Hippocampal formation (tissue), 2 donors: ENCODE measurements around the gene KDM4B.
A peak's percentile ranks its signal among the peaks of the same experiment; 100 is the strongest.

ENCODE experiments used
- DNase-seq, 2 donors: peaks; one replicate each; lab custom pipeline; 2025; lab: John Stamatoyannopoulos, UW

KDM4B gene

GRCh38 chr19:5134691-5135090 lies 165.8 kb downstream of the KDM4B start:
- DNase-seq = no peak

GRCh38 chr19:5136073-5136855 lies 167.4 kb downstream of the KDM4B start:
- DNase-seq = no peak

DNA sequence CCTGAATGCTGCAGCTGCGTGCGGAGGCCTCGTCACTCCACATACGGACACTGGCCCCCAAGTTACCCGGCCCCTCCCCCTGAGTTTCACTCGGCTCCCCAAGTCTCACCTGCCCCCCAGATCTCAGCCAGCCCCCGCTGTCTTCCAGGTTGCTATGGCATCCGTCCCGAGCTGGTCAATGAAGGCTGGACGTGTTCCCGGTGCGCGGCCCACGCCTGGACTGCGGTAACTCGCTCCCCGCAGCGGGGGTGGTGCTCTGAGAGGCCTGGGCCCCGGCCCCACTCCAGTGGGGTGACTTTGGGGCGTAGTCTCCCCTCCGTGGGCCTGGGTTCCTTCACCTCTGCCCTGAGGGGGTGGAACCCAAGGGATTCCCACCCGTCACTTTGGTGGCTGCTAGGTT lies 168.2 kb downstream of the KDM4B start:
- no peak for DNase-seq

DNA sequence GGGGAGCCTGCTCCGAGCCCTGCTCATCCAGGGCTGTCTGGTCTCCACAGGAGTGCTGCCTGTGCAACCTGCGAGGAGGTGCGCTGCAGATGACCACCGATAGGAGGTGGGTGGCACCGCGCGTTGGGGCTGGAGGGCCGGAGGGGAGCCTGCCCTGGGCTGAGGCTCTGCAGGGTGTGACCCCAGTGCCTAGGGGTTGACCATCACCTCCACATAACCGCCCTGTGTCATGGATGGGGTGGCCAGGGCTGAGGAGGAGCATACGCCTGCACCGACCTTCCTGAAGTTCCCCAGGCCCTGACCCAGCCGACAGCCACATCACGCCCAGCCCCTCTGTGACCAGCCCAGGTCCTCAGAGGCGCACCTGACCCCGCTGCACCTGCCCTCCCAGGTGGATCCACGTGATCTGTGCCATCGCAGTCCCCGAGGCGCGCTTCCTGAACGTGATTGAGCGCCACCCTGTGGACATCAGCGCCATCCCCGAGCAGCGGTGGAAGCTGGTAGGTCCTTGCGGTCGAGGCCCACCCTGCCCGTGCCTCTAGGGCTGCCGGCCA lies 168.7 kb downstream of the KDM4B start:
- no peak for DNase-seq

DNA sequence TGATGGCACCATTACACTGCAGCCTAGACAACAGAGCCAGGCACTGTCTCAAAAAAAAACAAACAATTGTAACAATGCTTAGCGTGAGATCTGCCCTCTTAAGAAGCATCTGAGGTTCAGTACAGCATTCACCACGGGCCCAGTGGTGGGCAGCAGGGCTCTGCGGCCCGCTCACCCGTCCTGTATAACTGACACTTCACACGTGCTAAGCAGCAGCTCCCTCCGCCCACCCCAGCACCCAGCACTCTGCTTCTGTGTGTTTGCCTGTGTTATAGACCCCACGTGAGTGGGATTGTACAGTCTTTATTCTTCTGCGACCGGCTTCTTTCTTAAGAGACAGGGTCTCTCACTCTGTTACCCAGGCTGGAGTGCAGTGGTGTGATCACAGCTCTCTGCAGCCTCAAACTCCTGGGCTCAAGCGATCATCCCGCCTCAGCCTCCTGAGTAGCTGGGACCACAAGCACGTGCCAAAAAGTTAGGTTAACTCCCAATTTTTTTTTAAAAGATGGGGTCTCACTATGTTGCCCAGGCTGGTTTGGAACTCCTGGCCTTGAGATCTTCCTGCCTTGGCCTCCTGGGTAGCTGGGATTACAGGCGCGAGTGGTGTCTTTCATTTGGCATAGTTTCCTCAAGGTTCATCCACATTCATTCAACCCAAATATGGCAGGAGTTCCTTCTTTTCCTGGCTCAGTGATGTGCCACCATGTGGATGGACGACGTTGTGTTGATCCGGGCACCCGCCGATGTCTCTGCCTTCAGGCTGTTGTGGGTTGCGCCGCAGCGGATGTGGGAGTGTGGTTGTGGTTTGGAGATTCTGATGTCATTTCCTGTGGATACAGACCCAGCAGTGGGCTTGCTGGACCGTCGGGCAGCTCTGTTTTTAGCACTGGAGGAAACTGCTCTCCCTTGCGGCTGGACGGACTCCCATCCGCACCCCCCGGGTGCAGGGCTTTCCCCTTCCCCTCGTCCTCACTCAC lies 170.0 kb downstream of the KDM4B start:
- peak in 1 of 2 donors; percentile 34 for DNase-seq

- DNase-seq = no peak
Observed at GRCh38 chr19:5139583-5140325, 170.8 kb downstream of the KDM4B start.

DNA sequence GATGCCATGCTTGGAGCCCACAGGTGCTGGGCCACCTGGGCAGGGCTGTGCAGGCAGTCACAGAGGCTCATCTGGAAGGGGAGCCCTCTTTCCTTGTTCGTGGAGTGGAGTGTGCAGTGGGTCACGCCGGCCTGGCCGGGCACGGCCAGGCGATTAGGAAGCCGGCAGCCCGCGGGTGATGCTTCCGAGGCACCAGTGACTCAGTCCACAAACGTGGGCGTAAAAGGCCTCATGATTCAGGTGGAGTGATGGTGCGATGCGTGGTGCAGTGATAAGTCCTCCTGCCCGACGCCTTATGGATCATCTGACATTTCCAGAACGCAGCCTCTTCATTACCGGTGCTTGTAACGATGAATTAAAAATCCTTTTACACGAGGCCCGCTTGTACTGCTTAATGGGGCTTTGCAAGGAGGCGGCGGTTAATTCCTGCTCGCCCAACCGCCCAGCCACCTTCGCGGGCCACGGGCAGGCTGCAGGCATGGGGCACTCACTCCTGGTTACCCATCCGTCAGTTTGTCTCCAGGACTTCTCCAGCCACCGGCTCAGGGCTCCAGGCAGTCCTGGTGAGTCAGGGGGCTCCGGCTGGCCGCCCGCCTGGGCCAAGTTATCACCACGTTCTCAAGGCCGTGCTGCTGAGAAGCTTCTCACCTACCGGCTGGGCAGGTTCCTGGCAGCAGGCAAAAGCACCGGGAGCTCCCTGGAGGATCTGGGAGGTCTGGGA lies 172.4 kb downstream of the KDM4B start:
- DNase-seq = no peak

GRCh38 chr19:5141850-5142724 lies 173.2 kb downstream of the KDM4B start:
- no peak for DNase-seq

DNA sequence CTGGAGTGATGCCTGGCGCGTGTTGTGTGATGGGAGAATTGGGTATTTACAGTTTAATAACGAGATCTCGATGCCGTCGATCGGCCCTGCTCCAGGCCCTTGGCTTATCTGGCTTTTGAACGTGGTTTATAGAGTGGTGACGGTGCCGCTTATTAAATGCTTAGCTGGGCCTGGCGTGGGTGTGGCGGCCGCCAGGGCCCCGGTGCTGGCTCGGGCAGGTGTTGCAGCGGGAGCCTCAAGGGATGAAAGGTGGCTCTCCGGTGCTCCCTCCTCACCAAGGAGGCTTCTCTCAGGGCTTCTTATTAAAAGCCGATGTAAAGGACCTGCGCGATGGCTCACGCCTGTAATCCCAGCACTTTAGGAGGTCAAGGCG lies 173.8 kb downstream of the KDM4B start:
- DNase-seq = no peak

GRCh38 chr19:5143471-5144411 lies 174.8 kb downstream of the KDM4B start:
- DNase-seq = no peak

DNA sequence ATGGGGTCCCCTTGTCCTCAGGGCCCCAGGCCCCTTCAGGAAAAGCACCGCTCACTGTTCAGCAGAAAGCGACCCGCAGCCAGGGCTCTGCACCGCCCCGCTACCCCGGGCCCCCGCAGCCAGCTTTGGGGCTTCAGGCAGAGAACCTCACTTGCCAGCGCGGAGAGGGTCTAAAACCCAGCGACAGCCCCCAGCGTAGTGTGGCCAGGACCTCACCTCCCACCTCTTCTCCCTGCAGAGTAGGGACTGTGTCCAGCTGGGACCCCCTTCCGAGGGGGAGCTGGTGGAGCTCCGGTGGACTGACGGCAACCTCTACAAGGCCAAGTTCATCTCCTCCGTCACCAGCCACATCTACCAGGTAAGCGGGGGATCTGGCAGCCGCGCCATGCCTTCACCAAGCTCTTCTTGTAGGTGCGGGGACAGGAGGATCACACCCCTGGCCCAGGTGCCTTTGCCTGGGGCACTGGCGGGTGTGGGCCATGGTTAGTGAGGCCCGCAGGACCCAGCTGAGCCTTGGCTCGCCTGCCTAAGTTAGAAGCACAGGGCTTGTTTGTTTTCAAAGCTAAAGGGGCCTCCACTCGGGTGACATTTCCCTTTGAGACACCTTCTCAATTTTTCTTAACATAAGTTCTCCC lies 175.7 kb downstream of the KDM4B start:
- no peak for DNase-seq

DNA sequence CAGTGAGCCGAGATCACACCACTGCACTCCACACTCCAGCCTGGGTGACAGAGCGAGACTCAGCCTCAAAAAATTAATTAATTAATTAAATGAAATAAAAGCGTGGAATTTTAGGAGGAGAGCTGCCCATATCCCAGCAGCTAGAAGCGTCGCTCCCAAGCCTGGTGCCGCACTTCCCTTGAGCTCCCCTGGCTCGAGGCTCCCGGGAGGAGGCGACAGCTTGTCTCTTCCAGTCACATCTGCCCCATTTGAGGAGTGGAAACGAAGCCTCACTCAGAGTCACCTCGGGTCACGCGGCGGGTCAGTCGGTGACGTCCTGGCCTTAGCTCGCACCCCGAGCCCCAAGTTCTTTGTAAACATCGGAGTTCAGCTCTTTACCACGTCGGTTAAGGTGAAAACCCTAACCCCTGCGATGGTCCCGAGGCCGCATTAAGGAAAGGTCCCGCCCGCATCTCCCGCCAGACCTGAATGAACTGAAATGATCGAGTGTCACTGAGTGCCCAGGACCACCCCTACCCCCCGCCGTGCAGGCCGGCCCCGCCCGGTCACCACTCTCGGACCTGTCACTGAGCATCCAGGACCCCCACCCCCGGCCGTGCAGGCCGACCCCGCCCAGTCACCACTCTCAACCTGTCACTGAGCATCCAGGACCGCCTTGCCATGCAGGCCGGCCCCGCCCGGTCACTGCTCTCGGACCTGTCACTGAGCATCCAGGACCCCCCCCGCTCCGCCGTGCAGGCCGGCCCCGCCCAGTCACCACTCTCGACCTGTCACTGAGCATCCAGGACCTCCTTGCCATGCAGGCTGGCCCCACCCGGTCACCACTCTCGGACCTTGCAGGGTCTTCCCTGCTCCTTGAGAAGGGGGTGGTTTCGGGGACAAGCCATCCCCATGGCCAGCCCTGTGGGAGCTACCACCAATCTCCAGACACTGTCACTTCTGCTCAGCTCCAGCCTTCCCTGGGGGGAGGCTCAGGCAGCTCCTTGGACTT lies 176.9 kb downstream of the KDM4B start:
- DNase-seq = no peak

GRCh38 chr19:5147074-5147977 lies 178.4 kb downstream of the KDM4B start:
- no peak for DNase-seq

DNA sequence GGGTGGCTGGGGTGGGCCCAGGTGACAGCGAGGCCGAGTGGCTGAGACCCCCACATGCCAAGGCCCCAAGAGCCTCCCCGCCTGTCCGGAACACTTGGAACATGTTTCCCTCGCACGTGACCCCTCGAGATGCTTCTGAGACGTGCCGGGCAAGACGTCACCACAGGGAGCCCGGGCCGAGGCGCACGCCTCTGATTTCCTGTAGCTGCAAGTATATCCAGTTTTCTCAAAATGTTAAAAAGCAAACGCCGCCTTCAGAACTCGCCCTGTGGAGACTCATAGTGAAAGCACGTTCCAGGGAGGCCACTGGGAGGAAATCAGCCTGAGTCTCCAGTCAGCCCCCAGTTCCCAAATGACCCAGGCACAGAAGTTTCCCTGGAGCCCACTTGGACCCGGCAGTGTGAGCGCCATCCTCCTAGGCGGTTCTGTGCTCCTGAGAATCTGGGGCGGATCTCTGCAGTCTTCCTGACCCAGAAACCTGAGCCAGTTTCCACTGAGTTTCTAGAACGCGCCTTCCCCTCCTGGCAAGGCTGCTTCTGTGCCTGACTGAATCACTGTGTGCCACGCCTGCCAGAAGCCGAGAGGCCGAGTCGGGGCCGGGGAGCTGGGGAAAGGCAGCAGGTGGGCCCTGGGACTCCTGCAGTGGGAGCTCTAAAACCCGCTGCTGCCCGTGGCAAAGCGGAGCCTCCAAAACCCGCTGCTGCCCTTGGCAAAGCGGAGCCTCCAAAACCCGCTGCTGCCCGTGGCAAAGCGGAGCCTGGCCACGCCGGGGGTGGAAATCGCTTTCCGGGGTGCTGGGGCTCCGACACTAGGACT lies 179.3 kb downstream of the KDM4B start:
- peak in 1 of 2 donors; percentile 45 for DNase-seq

DNA sequence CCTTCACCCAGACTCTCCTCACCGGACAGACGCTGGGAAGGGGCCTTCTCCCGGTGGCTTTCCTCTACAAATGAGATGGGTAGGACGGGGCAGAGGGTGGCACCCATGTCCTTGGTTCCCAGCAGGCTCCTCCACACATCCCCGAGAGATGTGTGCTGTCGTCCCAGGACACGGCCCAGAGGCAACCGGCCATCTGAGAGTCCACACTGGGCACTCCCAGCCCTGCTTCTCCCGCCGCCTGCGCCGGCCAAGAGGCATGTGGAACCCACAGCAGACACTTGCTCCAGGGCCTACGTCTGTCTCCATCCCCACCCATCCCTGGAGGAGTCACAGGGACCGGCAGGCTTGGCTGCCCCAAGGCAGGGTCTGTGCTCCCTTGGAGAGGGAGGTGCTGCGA lies 179.9 kb downstream of the KDM4B start:
- DNase-seq = no peak
